H1 (cell line): ENCODE measurements around the gene ALAS1. TPM values are rescaled to one million over a fixed set of nuclear protein-coding genes. Genes with fewer than 3 reads are reported as not detected.

Experiments used
- CBX8 ChIP-seq: fragments of 300-800, 300-1000 bp; sonication (generic); IDR thresholded peaks from 2 replicates; pipeline ENCODE4 v1.7.1; 2016; ENCODE audit warnings: low read depth, low read length, borderline replicate concordance
- CHD7 ChIP-seq: fragments of 300-600 bp; sonication (generic); IDR thresholded peaks from 2 replicates; pipeline ENCODE4 v1.7.1; 2012; ENCODE audit warnings: low read length, moderate library complexity, mild to moderate bottlenecking, inconsistent platforms; ENCODE audit not compliant: insufficient replicate concordance
- RFX5 ChIP-seq: IDR thresholded peaks from 2 replicates; pipeline ENCODE4 v1.6.1; 2011; ENCODE audit warnings: low read depth, low read length, improper control_type of control experiment, borderline replicate concordance
- RXRA ChIP-seq: IDR thresholded peaks from 2 replicates; pipeline ENCODE4 v1.6.1; 2011; ENCODE audit warnings: low read depth, mild to moderate bottlenecking, low read length, moderate library complexity; ENCODE audit not compliant: insufficient read depth
- SAP30 ChIP-seq: fragments of 300-600 bp; sonication (generic); IDR thresholded peaks from 2 replicates; pipeline ENCODE4 v1.7.1; 2012; ENCODE audit warnings: low read length, moderate library complexity, mild to moderate bottlenecking, inconsistent platforms; ENCODE audit not compliant: insufficient read depth, insufficient replicate concordance
- polyA plus RNA-seq, 7 experiments: library from polyadenylated mRNA; depleted of rRNA in 3 of 7; stranded (reverse) in 5 of 7; unstranded in 2 of 7; fragments of >200 nt in 5 of 7; fragments of 200-250 nt in 2 of 7; gene quantifications; 1 replicate in 5 of 7; 2 replicates in 1 of 7; 4 replicates in 1 of 7; pipeline versions ENCODE4 v1.2.1 to v1.2.3, GENCODE V29; 2011 to 2013; ENCODE audit warnings: missing spikeins in 2 of 7, mixed read lengths in 2 of 7
- total RNA-seq: library from RNA; stranded (reverse); fragmentation: NEBNext Ultra II Directional; extraction: Animal tissue kit (Norgen Biotek cat#: 25700); gene quantifications from 2 replicates; pipeline ENCODE4 v1.2.1, GENCODE V29; 2021

ALAS1 gene
- total and polyA plus RNA-seq, 2 of the 8 experiments (the other 6 are each of a cell fraction or from before 2014, with no cell fraction given): 45.9 to 84.4 TPM

DNA sequence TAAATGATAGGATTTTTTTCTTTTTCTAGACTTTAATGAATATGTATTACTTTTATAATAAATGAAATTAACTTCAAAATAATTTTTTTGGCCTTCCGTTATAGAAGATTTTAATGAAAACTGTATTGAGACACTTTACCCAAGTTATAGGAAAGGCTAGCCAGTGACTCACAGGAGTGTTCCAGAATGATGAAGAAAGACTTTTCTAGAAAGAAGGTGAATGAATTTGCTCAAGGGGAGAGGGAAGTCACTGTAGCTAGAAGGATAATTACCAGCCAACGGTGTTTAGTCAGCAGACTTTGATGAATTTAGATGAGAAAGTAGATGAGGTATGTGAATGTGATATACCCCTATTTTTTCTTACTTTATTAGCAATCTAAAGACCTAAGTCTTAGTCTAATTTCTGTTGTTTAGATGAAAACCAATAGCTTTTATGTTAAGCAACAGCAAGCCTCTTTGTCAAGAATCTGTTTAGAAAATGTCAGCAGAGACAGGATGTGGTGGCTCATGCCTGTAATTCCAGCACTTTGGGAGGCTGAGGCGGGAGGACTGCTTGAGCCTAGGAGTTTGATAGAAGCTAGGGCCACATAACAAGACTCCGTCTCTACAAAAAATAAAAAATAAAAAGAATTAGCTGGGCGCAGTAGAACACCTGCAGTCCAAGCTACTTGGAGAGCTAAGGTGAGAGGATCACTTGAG lies 3.2 kb downstream of the ALAS1 start (continued):
- TF ChIP-seq CHD7: no peak
- no peak for TF ChIP-seq RFX5
- TF ChIP-seq SAP30: no peak
- no peak for TF ChIP-seq CBX8
- no peak for TF ChIP-seq RXRA
